Measurements from ENCODE around the gene PPP2R5D.
"Not testable (repeated sequence)": the region's sequence is repeated elsewhere in the genome, so short reads cannot be mapped to it uniquely, and the experiment has no call there.

The PPP2R5D gene

DNA sequence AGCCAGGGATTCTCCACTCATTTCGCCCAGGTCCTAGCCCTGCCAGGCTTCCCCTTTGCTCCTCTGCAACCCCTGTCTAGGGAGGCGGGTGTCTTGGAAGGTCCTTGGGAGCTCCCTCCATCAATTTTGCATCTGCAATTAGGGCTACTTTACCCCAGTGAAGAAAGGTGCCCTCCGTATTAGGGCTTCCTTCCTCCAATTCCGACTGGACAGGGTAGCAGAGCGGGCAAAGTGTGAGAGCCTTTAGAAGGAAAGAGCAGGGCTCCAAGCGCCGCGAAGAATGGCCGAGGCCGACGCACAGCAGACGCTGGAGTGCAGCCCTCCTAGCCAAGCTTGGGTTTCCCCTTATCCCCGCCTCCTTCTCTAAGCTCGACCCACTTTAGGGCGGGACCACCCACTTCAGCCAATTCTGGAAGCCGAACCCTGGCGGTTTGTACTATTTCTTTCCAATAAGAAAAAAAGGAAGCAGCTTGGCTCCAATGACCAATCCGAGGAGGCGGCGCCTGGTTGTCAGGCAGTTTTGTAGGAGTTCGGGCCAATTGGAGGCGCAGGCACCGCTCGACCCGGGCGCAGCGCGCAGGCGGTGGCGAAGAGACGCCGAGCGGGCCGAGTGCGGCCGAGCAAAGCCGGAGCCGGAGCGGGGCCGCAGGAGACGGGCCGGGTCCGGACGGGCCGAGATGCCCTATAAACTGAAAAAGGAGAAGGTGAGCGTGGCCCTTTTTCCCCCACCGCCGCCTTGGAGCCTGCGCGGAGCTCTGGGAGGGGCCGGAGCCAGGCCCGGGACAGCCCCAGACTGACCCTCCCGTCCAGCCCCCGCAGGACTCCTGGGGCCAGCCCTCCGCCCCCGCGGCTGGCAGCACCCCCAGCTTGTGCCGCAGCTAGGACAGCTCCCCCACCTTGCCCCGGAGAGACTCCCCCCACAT is at the start of gene PPP2R5D:
PPP2R5D (plus strand) TSS at position 570 of the 923 bp plus-strand sequence; CDS start at position 678, 108 bp downstream.
- DNase-seq (ENCODE audit: low read depth) = peak; percentile 95

GRCh38 chr6:42935322-42935721 is 49.0 kb upstream of the PPP2R5D start:
- no peak for DNase-seq (ENCODE audit: low read depth)

- no peak for DNase-seq (ENCODE audit: low read depth)
These were observed 48.0 kb upstream of the PPP2R5D start for GRCh38 chr6:42936398-42936797.

- no peak for DNase-seq (ENCODE audit: low read depth)
These were observed 46.6 kb upstream of the PPP2R5D start for GRCh38 chr6:42937548-42938427.

DNA sequence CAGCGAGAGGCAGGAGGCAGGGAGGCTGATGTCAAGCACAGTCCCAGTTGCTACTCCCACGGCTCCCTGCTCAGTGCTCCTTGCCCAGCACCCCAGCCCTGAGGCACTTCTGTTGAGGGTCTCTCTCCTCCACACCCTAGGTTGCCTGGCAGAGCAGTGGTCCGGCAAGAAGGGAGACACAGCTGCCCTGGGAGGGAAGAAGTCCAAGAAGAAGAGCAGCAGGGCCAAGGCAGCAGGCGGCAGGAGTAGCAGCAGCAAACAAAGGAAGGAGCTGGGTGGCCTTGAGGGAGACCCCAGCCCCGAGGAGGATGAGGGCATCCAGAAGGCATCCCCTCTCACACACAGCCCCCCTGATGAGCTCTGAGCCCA is 46.0 kb upstream of the PPP2R5D start:
- DNase-seq (ENCODE audit: low read depth) = no peak

- no peak for DNase-seq (ENCODE audit: low read depth)
These were observed 45.2 kb upstream of the PPP2R5D start for GRCh38 chr6:42938987-42939809.

- no peak for DNase-seq (ENCODE audit: low read depth)
These were observed 44.6 kb upstream of the PPP2R5D start for GRCh38 chr6:42939810-42940167.

DNA sequence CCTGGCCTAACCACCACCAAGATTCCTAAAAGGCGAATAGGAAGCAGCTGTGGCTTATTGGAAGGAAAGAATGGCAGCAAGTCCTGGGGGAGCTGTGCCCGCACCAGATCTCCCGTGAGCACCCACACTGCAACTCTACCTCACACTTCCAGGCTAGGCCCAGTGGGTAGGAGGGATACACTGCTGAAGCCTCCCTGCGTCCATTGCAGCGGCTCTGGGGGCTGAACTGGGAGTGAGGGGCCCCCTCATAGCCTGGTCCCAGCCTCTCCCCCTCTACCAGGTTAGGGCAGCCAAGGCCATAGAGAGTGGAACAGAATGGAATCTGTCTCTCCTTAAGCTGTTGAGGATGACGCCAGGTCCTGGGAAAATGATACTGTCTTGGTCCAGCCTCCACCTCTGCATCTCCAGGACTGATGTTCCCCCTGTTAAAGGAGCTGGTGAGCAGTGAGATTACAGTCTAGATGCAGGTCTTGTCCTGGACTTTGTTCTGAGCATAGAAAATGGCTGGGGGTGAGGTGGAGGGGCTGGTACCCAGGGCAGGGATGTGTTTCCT is 43.8 kb upstream of the PPP2R5D start:
- DNase-seq (ENCODE audit: low read depth) = no peak

DNA sequence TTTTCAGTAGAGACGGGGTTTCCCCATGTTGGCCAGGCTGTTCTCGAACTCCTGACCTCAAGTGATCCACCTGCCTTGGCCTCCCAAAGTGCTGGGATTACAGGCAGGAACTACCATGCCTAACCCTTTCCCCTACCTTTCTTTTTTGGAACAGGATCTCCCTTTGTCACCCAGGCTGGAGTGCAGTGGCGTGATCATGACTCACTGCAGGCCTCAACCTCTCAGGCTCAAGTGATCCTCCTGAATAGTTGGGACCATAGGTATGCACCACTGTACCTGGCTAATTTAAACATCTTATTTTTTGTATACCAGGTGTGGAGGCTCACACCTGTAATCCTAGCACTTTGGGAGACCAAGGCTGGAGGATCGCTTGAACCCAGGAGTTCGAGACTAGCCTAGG is 43.0 kb upstream of the PPP2R5D start:
- DNase-seq (ENCODE audit: low read depth) = not testable (repeated sequence)

- DNase-seq (ENCODE audit: low read depth) = no peak
These were observed 41.9 kb upstream of the PPP2R5D start for GRCh38 chr6:42942444-42942843.

DNA sequence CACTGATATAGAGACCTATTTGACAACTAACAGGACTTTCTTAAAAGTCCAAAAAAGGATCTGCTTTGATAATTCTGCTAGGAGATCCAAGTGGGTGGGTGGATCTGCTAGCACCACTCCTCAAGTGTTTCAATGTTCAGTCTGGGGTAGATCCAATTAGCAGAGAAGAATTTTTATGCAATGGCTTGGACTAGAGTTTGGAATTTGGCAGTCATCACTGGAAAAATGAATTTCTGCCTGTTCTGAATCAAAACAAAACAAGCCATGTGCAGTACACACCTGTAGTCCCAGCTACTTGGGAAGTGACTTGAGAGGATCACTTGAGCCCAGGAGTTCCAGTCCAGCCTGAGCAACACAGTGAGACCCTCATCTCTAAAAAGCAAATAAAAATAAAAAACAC is 36.4 kb upstream of the PPP2R5D start:
- no peak for DNase-seq (ENCODE audit: low read depth)

DNA sequence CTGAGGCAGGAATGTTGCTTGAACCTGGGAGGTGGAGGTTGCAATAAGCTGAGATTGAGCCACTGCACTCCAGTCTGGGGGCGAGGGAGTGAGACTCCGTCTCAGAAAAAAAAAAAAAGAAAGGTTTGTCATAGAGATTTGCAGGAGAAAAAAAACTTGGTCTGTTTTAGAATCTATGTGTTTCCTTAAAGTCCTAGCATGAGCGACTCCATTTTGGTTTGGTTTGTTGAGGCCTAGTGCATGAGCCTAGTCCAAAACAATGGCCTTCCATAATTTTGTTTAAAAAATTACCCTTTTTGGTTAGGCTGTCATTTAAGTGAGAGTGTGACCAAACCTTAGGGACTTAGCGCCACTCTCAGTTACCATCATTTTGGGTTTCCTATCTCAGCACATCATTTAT is 32.0 kb upstream of the PPP2R5D start:
- DNase-seq (ENCODE audit: low read depth) = no peak

GRCh38 chr6:42954405-42954804 is 30.0 kb upstream of the PPP2R5D start:
- not testable (repeated sequence) for DNase-seq (ENCODE audit: low read depth)

DNA sequence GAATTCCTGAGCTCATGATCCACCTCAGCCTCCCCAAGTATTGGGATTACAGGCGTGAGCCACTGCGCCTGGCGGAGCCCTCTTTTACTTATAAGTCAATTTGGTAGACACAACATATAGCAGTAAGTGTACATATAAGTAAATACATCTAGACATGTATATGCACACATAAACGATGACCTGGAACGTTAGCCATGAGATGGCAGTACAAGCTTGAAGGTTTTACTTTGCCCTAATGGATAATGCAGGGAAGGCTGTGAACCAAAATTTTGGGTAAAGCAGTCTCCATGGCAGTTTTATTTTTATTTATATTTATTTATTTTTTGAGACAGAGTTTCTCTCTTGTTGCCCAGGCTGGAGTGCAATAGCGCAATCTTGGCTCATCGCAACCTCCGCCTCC is 26.2 kb upstream of the PPP2R5D start:
- no peak for DNase-seq (ENCODE audit: low read depth)

- no peak for DNase-seq (ENCODE audit: low read depth)
These were observed 24.5 kb upstream of the PPP2R5D start for GRCh38 chr6:42959917-42960242.

DNA sequence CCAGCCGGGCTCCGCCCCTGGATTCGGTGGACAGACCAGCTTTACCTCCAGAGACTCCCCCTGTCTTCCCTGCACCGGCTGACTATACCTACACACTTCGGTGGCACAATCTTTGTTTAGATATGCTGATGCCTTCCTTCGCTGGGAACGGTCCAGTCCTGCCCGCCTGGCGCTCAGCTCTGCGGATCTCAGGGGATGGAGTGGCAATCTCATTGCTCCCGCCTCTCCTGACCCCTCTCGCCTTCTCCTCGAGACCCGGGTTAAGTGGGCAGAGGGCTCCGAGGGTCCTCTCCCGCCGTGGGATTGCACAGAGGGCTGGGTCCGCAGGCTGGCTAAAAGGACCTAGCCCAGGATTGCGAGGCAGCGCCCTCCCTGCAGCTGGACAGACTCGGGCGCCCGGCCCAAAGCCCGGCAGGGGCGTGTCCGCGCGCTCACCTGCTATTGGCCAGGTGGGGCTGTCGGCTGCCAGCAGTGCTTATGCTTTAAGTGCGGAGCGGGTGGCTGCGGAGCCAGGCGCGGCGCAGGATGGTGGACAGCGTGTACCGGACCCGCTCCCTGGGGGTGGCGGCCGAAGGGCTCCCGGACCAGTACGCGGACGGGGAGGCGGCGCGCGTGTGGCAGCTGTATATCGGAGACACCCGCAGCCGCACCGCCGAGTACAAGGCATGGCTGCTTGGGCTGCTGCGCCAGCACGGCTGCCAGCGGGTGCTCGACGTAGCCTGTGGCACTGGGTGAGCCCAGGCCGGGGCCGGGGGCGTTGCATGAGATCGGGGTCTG is 23.9 kb upstream of the PPP2R5D start, which contains the start of gene GNMT:
GNMT (plus strand) TSS at position 512 of the 777 bp plus-strand sequence; CDS start at position 526, 14 bp downstream.
- DNase-seq (ENCODE audit: low read depth) = no peak

- no peak for DNase-seq (ENCODE audit: low read depth)
These were observed 23.3 kb upstream of the PPP2R5D start for GRCh38 chr6:42961020-42961470.

DNA sequence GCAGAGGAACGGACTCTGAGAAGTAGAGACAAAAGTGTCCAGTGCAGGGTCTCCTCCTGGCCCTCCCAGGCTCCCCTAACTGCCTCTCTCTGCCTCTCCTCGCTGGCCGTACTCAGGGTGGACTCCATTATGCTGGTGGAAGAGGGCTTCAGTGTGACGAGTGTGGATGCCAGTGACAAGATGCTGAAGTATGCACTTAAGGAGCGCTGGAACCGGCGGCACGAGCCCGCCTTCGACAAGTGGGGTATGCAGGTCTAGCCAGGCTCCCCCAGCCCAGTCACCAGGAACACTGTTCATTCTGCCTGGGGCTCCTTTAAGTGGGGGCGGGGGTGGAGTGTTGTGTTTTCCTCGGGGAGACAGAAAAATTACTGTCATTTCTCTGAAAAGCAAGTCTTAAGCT is 22.3 kb upstream of the PPP2R5D start:
- no peak for DNase-seq (ENCODE audit: low read depth)

DNA sequence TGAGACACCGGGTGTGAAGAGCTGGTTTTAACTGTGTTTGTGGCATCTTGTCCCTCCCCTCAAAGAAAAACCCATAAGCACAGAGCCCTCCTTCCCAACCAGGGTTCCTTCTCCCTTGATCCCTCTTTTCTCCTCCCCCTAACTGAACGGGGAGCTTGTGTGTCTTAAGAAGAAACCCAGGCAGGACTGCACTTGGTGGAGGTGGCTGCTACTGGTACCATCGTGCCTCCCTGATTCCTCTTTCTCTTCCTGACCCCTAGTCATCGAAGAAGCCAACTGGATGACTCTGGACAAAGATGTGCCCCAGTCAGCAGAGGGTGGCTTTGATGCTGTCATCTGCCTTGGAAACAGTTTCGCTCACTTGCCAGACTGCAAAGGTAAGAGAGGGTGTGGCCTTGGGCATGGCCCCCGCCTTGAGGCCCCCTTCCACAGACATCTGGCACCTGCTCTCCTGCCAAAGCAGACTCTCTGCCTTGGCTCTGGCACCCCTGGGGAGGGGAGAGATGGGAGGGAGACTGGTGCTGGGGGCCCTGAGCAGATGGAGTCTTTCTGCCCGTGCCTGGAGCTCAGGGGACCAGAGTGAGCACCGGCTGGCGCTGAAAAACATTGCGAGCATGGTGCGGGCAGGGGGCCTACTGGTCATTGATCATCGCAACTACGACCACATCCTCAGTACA is 21.7 kb upstream of the PPP2R5D start:
- no peak for DNase-seq (ENCODE audit: low read depth)

- DNase-seq (ENCODE audit: low read depth) = no peak
These were observed 21.1 kb upstream of the PPP2R5D start for GRCh38 chr6:42963179-42963854.

Measured in stimulated activated CD8-positive, alpha-beta memory T cell treated with anti-CD3 and anti-CD28 coated beads, Interleukin-12 subunit alpha, Interleukin-12 subunit beta, amount 100 ng/mL, for 1 hour (primary cell).